Hepatocyte (in vitro differentiated cells): ENCODE data around the gene CCDC154. TPM values are rescaled to one million over a fixed set of nuclear protein-coding genes. Genes with fewer than 3 reads are reported as not detected.

Source experiments
- DNase-seq: peaks from one replicate; pipeline ENCODE4 v3.0.0-alpha.2; 2016; ENCODE audit warnings: low spot score
- H2AFZ ChIP-seq: fragments of 200-600 bp; sonication (generic); 2 replicates; pipeline ENCODE4 v1.6.0; 2016; ENCODE audit warnings: antibody characterized with exemption, mild to moderate bottlenecking
- H3K27ac ChIP-seq: fragments of 200-600 bp; sonication (generic); 2 replicates; pipeline ENCODE4 v1.5.1; 2016; ENCODE audit warnings: mild to moderate bottlenecking
- H3K27me3 ChIP-seq: fragments of 200-600 bp; sonication (generic); 2 replicates; pipeline ENCODE4 v1.6.1; 2016
- H3K36me3 ChIP-seq: fragments of 200-600 bp; sonication (generic); replicated peaks from 2 replicates; pipeline ENCODE4 v1.5.1; 2016; ENCODE audit warnings: low read depth; ENCODE audit not compliant: insufficient read depth
- H3K4me1 ChIP-seq: fragments of 200-600 bp; sonication (generic); 2 replicates; pipeline ENCODE4 v1.5.1; 2016; ENCODE audit warnings: mild to moderate bottlenecking, moderate library complexity; ENCODE audit not compliant: insufficient read depth
- H3K4me2 ChIP-seq: fragments of 200-600 bp; sonication (generic); 2 replicates; pipeline ENCODE4 v1.6.0; 2016
- H3K4me3 ChIP-seq: fragments of 200-600 bp; sonication (generic); 2 replicates; pipeline ENCODE4 v1.5.1; 2016; ENCODE audit warnings: mild to moderate bottlenecking
- H3K79me2 ChIP-seq: fragments of 200-600 bp; sonication (generic); 2 replicates; pipeline ENCODE4 v1.6.0; 2017; ENCODE audit warnings: mild to moderate bottlenecking
- H3K9me2 ChIP-seq: fragments of 200-600 bp; sonication (generic); replicated peaks from 2 replicates; pipeline ENCODE4 v1.6.0; 2017; ENCODE audit warnings: mild to moderate bottlenecking; ENCODE audit not compliant: insufficient read depth
- H3K9me3 ChIP-seq: fragments of 200-600 bp; sonication (generic); 2 replicates; pipeline ENCODE4 v1.5.1; 2016; ENCODE audit warnings: low read depth, mild to moderate bottlenecking
- H4K20me1 ChIP-seq: fragments of 200-600 bp; sonication (generic); 2 replicates; pipeline ENCODE4 v1.6.0; 2016; ENCODE audit warnings: mild to moderate bottlenecking; ENCODE audit not compliant: insufficient read depth, poor library complexity, severe bottlenecking
- CTCF ChIP-seq: fragments of 200-600 bp; sonication (generic); IDR thresholded peaks from 2 replicates; pipeline ENCODE4 v1.5.1; 2016; ENCODE audit warnings: antibody characterized with exemption, mild to moderate bottlenecking; ENCODE audit not compliant: poor library complexity
- EZH2 ChIP-seq: fragments of 200-600 bp; sonication (generic); IDR thresholded peaks from 2 replicates; pipeline ENCODE4 v1.6.1; 2016; ENCODE audit warnings: antibody characterized with exemption, mild to moderate bottlenecking, borderline replicate concordance
- EZH2phosphoT487 ChIP-seq: fragments of 200-600 bp; sonication (generic); IDR thresholded peaks from one replicate; pipeline ENCODE4 v1.6.1; 2018; ENCODE audit warnings: antibody characterized with exemption, mild to moderate bottlenecking, low read depth, moderate library complexity; ENCODE audit not compliant: unreplicated experiment, severe bottlenecking
- WGBS: methylation state at CpG from one replicate; pipeline ENCODE4 v1.1.6; 2016; ENCODE audit warnings: low lambda C conversion rate; ENCODE audit errors: missing lambda C conversion rate; 5-methylcytosine and 5-hydroxymethylcytosine counted together
- polyA plus RNA-seq: library from polyadenylated mRNA; unstranded; fragments of >200 nt; fragmentation: Nextera tagmentation; extraction: Ambion mirVana; gene quantifications from 2 replicates; pipeline ENCODE4 v1.2.1, GENCODE V29; 2016
- total RNA-seq: library from RNA; depleted of rRNA; stranded (reverse); fragments of >200 nt; gene quantifications from 2 replicates; pipeline ENCODE4 v1.2.3, GENCODE V29; 2014

Gene CCDC154
- total and polyA plus RNA-seq, 2 experiments from 2014 or later: 0.33 to 1.6 TPM

- no peak for TF ChIP-seq EZH2phosphoT487
- TF ChIP-seq CTCF: no peak
- no peak for TF ChIP-seq EZH2
- no peaks in the 10 kb centered on the region for H3K36me3 ChIP-seq
- no peaks in the 10 kb centered on the region for H3K9me3 ChIP-seq
- no peaks in the 10 kb centered on the region for H4K20me1 ChIP-seq
- H3K27ac ChIP-seq: no peak within 1 kb of the TSS
- peaks cover 5% of the 10 kb centered on the region for H3K4me1 ChIP-seq
- WGBS: 91% methylated on average over 19 of the region's 19 CpGs
- no peak for DNase-seq
- peaks cover 2% of the 10 kb centered on the region for H3K79me2 ChIP-seq
- H3K9me2 ChIP-seq: no peaks in the 10 kb centered on the region
- H3K27me3 ChIP-seq: no peaks in the 10 kb centered on the region
- H3K4me2 ChIP-seq: no peak within 1 kb of the TSS
- no peak within 1 kb of the TSS for H2AFZ ChIP-seq
- H3K4me3 ChIP-seq: no peak within 1 kb of the TSS
Measured at GRCh38 chr16:1488619-1489018, 44.3 kb upstream of the CCDC154 start, which contains the start of gene PTX4. PTX4 (minus strand) TSS chr16:1488944; CDS start chr16:1488909, 35 bp downstream.

GRCh38 chr16:1488054-1488601 is 43.8 kb upstream of the CCDC154 start:
- H3K4me1 ChIP-seq: peaks cover 5% of the 10 kb centered on the region
- no peak overlapping the region for H3K27ac ChIP-seq
- H3K4me2 ChIP-seq: no peak overlapping the region
- no peaks in the 10 kb centered on the region for H3K36me3 ChIP-seq
- no peaks in the 10 kb centered on the region for H3K9me2 ChIP-seq
- H3K79me2 ChIP-seq: no peaks in the 10 kb centered on the region
- no peak overlapping the region for H3K4me3 ChIP-seq
- no peak overlapping the region for H2AFZ ChIP-seq
- H3K9me3 ChIP-seq: no peaks in the 10 kb centered on the region
- H3K27me3 ChIP-seq: no peaks in the 10 kb centered on the region
- H4K20me1 ChIP-seq: no peaks in the 10 kb centered on the region
- DNase-seq: no peak
- 91% methylated on average over 21 of the region's 24 CpGs for WGBS
- no peak for TF ChIP-seq CTCF
- TF ChIP-seq EZH2: no peak
- no peak for TF ChIP-seq EZH2phosphoT487

GRCh38 chr16:1487395-1488053 is 43.2 kb upstream of the CCDC154 start:
- TF ChIP-seq CTCF (no peak), EZH2 (no peak), EZH2phosphoT487 (no peak)
- WGBS: 95% methylated on average over 29 of the region's 39 CpGs
- no peaks in the 10 kb centered on the region for H3K79me2 ChIP-seq
- no peaks in the 10 kb centered on the region for H4K20me1 ChIP-seq
- H3K36me3 ChIP-seq: no peaks in the 10 kb centered on the region
- no peak overlapping the region for H3K4me3 ChIP-seq
- no peaks in the 10 kb centered on the region for H3K27me3 ChIP-seq
- no peak overlapping the region for H3K4me2 ChIP-seq
- DNase-seq: no peak
- no peaks in the 10 kb centered on the region for H3K9me3 ChIP-seq
- H3K9me2 ChIP-seq: no peaks in the 10 kb centered on the region
- no peak overlapping the region for H2AFZ ChIP-seq
- H3K4me1 ChIP-seq: peaks cover under 1% of the 10 kb centered on the region
- H3K27ac ChIP-seq: no peak overlapping the region
